ENCODE measurements around the gene CRYGN.

GRCh38 chr7:151396328-151396970 is 43.5 kb downstream of the CRYGN start:
- TF ChIP-seq CTCF (conservative IDR thresholded peaks at IDR 0.05 in 1 of 2, IDR thresholded peaks at IDR 0.05 in 1 of 2; ENCODE audit: extremely low read depth in 1 of 2, insufficient read depth in 1 of 2, low read depth in 1 of 2, low read length in 2 of 2), result no peak
- no peak for TF ChIP-seq EZH2 (IDR thresholded peaks at IDR 0.05; ENCODE audit: borderline replicate concordance, low read length)
